ENCODE measurements around the gene MPHOSPH9. TPM values are rescaled to one million over a fixed set of nuclear protein-coding genes. Genes with fewer than 3 reads are reported as not detected.

MPHOSPH9 gene
- total RNA-seq, 4 donors from 2014 or later: 3.5 to 16.8 (median 9.8) TPM

DNA sequence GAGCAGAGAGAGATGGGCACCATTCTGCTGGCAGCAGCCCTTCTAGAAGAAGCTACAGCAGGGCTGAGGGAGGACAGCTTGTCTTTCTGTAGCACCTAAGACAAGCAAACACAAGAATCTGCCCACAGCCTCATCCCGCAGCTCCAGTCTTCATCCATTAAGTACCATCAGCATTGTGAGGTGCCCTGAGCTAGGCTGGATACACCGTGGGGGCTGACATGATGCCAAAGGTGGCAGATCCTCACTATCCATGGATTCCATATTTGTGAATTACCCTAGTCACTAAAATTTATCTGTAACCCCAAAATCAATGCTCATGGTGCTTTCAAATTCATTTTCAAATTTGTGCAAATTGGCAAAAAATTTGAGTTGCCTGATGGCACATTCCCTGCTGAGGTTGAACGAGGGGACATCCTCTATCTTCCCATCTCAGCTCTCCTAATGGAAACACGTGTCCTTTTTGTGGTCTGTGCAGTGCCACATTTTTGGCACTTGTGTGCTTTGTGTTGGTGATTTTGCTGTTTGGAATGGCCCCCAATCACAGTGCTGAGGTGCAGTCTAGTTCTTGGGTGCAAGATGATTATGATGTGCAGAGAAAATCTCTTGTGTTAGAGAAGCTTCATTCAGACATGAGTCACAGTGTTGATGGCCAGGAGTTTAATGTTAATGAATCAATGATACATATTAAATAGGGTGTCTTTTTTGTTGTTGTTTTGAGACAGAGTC is 89.0 kb downstream of the MPHOSPH9 start:
- no peak overlapping the region for H3K4me3 ChIP-seq (ENCODE audit: low read depth, poor library complexity, severe bottlenecking)
- 87 to 88% methylated on average over 4 of the region's 4 CpGs for WGBS, 2 donors
- TF ChIP-seq POLR2A (IDR thresholded peaks at IDR 0.05) (no peak), CTCF (IDR thresholded peaks at IDR 0.05) (no peak)
- peak in 1 of 2 donors; percentile 4 for DNase-seq (ENCODE audit: low spot score in 2 of 2)
- intact Hi-C loops (cut with DNase I; ENCODE audit: low total_unique reads): loop anchor here (10.0 kb wide), 1 partner anchor 99 kb away; no protein-coding TSS in a partner anchor

DNA sequence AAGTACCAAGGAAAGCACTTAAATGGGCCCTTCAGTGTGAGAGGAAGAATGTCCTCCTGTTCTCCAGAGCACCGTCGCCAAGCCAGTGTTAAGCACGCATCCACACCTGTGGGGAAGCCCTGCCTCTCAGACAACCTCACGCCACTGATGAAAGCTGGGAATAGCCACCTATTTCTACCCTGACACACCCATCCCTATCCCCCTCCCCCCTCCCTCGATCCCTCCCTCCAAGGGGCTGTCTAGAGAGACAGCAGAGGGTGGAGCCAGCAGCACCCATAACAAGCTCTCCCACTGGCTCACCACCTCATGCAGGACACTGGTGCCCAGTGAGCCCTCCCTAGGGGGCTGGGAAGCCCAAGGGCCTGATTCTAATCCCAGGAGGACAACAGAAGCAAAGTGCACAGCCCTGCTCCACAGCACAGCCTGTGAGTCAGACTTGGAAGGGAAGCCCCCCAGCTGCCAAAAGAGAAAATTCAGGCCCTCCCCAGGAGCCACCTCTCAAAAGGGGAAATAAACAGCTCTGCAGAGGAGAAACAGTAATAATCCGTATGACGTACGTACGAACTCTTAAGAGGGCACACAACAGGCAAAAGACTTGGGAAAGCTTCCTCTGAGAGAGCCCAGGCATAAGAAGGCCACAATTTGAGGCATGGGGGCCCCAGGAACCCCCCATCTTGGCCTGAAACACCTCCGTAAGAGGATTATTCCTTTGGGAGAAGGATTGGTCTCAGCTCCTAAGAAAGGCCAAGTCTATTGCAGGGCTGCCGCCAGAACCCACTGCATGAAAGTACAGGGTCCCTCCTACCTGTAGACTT is 89.8 kb downstream of the MPHOSPH9 start:
- peak in 1 of 2 donors; percentile 73 for DNase-seq (ENCODE audit: low spot score in 2 of 2)
- intact Hi-C loops (cut with DNase I; ENCODE audit: low total_unique reads): loop anchor here (10.0 kb wide), 1 partner anchor 98 kb away; no protein-coding TSS in a partner anchor

GRCh38 chr12:123142518-123142840 is 90.5 kb downstream of the MPHOSPH9 start:
- TF ChIP-seq POLR2A (IDR thresholded peaks at IDR 0.05) (no peak), CTCF (IDR thresholded peaks at IDR 0.05) (no peak)
- 58 to 67% methylated on average over 5 of the region's 5 CpGs for WGBS, 2 donors
- peak in 1 of 2 donors; percentile 62 for DNase-seq (ENCODE audit: low spot score in 2 of 2)
- no peak overlapping the region for H3K4me3 ChIP-seq (ENCODE audit: low read depth, poor library complexity, severe bottlenecking)
- intact Hi-C loops (cut with DNase I; ENCODE audit: low total_unique reads): loop anchor here (10.0 kb wide), 1 partner anchor 98 kb away; no protein-coding TSS in a partner anchor

More for the DNA sequence above, 89.8 kb downstream of the MPHOSPH9 start:
- H3K4me3 ChIP-seq (ENCODE audit: low read depth, poor library complexity, severe bottlenecking): no peak overlapping the region
- WGBS, 2 donors: 67 to 74% methylated on average over 10 to 11 of the region's 11 CpGs
- no peak for TF ChIP-seq CTCF (IDR thresholded peaks at IDR 0.05)
- TF ChIP-seq POLR2A (IDR thresholded peaks at IDR 0.05): no peak

- peak in 1 of 2 donors; percentile 86 for DNase-seq (ENCODE audit: low spot score in 2 of 2)
- intact Hi-C loops (cut with DNase I; ENCODE audit: low total_unique reads): loop anchor here (10.0 kb wide), 1 partner anchor 97 kb away; no protein-coding TSS in a partner anchor
- TF ChIP-seq CTCF (IDR thresholded peaks at IDR 0.05) (no peak), POLR2A (IDR thresholded peaks at IDR 0.05) (no peak)
- H3K4me3 ChIP-seq (ENCODE audit: low read depth, poor library complexity, severe bottlenecking): no peak overlapping the region
- WGBS, 2 donors: 44 to 51% methylated on average over 15 of the region's 15 CpGs
Observed at GRCh38 chr12:123141615-123142517, 91.1 kb downstream of the MPHOSPH9 start.

All from lower leg skin (tissue), 4 donors.